GM19240 (cell line): ENCODE measurements around the gene C1orf56.
"Not testable (repeated sequence)": the region's sequence is repeated elsewhere in the genome, so short reads cannot be mapped to it uniquely, and the experiment has no call there.

Experiments used
- DNase-seq: peaks from one replicate; pipeline ENCODE4 v3.0.0; 2011; ENCODE audit warnings: low spot score; ENCODE audit not compliant: insufficient read length

Gene C1orf56

DNA sequence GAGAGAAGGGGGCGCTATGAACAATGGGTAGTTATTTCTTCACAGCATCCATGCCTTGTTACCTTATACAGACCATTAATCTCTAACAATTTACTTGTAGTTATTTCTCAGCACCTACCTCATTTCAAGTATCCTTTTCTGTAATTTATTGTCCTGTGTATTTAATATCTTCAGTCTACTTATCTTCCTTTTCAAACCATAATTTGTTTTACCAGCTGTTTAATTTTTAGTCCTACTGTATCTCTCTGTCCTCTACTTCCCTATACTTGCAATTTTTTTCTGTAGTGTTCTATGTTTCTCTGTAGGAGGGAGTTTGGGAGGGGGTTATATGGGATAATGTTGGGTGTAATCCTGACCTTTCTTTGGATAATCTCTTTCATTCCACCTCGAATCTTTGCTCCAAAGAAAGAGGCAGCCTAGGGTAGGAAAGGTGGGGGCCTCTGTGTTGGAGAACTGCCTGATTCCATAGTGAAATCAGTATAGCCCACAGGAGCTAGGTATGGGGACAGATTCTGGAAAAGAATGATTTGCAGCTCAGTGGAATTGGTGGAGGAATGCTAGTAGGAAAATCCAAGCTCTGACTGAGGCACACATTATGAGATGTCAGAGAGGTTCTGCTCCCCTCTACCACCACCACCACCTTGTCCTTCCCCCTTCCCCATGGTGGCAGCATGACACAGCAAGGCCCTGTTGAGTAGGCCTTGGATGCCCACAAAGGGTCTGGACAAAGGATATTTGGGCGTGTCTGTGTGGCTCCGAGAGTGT, 13.3 kb downstream of the C1orf56 start:
- no peak for DNase-seq

- no peak for DNase-seq
Observed at GRCh38 chr1:151061704-151062103, 14.2 kb downstream of the C1orf56 start.

- no peak for DNase-seq
Observed at GRCh38 chr1:151062741-151063371, 15.3 kb downstream of the C1orf56 start.

DNA sequence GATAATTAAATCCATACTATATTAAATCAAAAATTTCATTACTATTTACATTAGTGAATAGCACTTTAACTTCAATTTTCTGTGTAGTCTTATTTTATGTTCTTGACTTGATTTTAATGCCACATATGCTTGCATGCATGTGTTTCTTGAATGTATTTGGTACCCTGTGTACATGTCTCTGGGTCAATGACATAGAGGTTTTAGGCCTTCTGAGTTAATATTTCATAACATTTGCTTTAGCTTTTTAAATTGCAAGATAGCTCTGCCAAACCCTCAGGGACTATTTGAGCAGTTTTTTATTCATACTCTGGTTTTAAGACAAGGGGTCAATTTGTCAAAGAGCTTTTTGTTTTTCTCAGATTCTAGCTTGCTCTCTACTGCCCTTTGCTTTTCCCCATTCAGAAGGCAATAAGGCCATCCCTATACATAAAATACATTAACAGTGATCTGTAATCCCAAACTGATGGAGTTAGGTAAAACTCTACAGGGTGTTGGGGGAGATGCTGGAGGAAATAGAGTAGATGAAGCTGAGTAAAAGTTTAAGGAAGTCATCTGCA, 17.6 kb downstream of the C1orf56 start:
- no peak for DNase-seq

DNA sequence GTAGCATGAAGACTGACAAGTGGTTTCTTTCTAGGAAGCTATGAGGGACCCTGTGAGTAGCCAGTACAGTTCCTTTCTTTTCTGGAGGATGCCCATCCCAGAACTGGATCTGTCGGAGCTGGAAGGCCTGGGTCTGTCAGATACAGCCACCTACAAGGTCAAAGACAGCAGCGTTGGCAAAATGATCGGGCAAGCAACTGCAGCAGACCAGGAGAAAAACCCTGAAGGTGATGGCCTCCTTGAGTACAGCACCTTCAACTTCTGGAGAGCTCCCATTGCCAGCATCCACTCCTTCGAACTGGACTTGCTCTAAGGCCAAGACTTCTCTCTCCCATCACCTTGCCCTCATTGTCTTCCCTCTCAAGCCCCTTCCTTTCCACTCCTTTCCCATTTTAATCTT, 19.6 kb downstream of the C1orf56 start:
- no peak for DNase-seq

GRCh38 chr1:151069103-151069486, 21.5 kb downstream of the C1orf56 start:
- no peak for DNase-seq

- peak; percentile 74 for DNase-seq
Observed at GRCh38 chr1:151070474-151071276, 23.1 kb downstream of the C1orf56 start, which contains the start of gene GABPB2. Gene GABPB2, plus strand, starts transcription at chr1:151070761. Its CDS starts 17,429 bp downstream, at chr1:151088190.

- no peak for DNase-seq
Observed at GRCh38 chr1:151072224-151072623, 24.7 kb downstream of the C1orf56 start.

DNA sequence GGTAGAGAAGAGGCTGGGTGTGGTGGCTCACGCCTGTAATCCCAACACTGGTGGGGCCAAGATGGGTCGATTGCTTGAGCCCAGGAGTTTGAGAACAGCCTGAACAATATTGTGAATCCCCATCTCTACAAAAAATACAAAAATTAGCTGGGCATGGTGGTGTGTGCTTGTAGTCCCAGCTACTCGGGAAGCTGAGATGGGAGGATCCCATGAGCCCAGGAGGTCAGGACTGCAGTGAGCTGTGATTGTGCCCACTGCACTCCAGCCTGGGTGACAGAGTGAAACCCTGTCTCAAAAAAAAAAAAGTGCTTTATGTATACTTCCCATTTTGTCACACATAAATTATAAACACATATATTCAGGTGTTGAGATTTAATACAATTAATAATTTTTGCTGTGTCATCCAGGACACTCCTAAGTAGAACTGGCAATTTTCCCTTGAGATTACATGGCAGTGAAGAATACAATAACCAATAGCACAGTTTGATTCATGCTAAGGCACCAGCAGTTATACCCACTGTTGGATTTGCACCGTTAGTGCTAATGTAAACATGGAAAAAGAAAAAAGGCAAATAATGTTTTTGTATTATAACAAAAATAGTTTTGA, 38.5 kb downstream of the C1orf56 start:
- no peak for DNase-seq

GRCh38 chr1:151097426-151097825, 49.9 kb downstream of the C1orf56 start:
- not testable (repeated sequence) for DNase-seq

GRCh38 chr1:151098126-151098525, 50.6 kb downstream of the C1orf56 start:
- no peak for DNase-seq
